Right lung (tissue), 5 donors: Measurements from ENCODE around the gene CENPA. TPM values are rescaled to one million over a fixed set of nuclear protein-coding genes. Genes with fewer than 3 reads are reported as not detected.

Source experiments
- DNase-seq, 2 donors: peaks; one replicate each; pipeline ENCODE4 v3.0.0-alpha.2; 2013
- polyA plus RNA-seq, 5 donors: library from polyadenylated mRNA; unstranded; fragments of 120-200 nt; gene quantifications; one replicate each; pipeline versions ENCODE4 v1.2.1 to v1.2.3, GENCODE V29; 2013; ENCODE audit warnings: inconsistent platforms in 1 of 5, low replicate concordance in 1 of 5; ENCODE audit not compliant: insufficient read length in 5 of 5, insufficient read depth in 1 of 5

CENPA gene
- polyA plus RNA-seq, 5 donors = 9.8 to 29.0 (median 13.9) TPM

GRCh38 chr2:26838121-26838906 is 52.5 kb downstream of the CENPA start:
- no peak for DNase-seq

- DNase-seq = no peak
Measured at GRCh38 chr2:26840937-26841610, 55.2 kb downstream of the CENPA start.

GRCh38 chr2:26843041-26843440 is 57.2 kb downstream of the CENPA start:
- no peak for DNase-seq

Other genes starting within 250 kb of the CENPA start
- gene CIB4, start 144.7 kb upstream of the CENPA start, polyA plus RNA-seq = 1 to 10 TPM in 4 of 5 donors, under 1 TPM in 1; 0.83 to 2.3 (median 1.3) TPM
- 10 to 100 TPM; 19.9 to 39.5 (median 26.4) TPM for gene KCNK3, start 93.3 kb upstream of the CENPA start, polyA plus RNA-seq
- 10 to 100 TPM in 2 of 5 donors, 1 to 10 TPM in 3; 9.2 to 13.7 (median 9.4) TPM for gene SLC35F6, start 21.8 kb upstream of the CENPA start, polyA plus RNA-seq
- under 1 TPM; 0.17 to 0.95 (median 0.27) TPM for gene DPYSL5, start 62.1 kb downstream of the CENPA start, polyA plus RNA-seq
- gene MAPRE3, start 184.6 kb downstream of the CENPA start, polyA plus RNA-seq = 10 to 100 TPM in 2 of 5 donors, 1 to 10 TPM in 3; 6.2 to 13.6 (median 9.2) TPM
- gene TMEM214, start 246.9 kb downstream of the CENPA start, polyA plus RNA-seq = 10 to 100 TPM; 56.8 to 89.2 (median 75.8) TPM